ENCODE results near the gene ARL6IP5. TPM values are rescaled to one million over a fixed set of nuclear protein-coding genes. Genes with fewer than 3 reads are reported as not detected.

ARL6IP5 gene
- total RNA-seq, 6 donors from 2014 or later: 34.6 to 145 (median 125) TPM

DNA sequence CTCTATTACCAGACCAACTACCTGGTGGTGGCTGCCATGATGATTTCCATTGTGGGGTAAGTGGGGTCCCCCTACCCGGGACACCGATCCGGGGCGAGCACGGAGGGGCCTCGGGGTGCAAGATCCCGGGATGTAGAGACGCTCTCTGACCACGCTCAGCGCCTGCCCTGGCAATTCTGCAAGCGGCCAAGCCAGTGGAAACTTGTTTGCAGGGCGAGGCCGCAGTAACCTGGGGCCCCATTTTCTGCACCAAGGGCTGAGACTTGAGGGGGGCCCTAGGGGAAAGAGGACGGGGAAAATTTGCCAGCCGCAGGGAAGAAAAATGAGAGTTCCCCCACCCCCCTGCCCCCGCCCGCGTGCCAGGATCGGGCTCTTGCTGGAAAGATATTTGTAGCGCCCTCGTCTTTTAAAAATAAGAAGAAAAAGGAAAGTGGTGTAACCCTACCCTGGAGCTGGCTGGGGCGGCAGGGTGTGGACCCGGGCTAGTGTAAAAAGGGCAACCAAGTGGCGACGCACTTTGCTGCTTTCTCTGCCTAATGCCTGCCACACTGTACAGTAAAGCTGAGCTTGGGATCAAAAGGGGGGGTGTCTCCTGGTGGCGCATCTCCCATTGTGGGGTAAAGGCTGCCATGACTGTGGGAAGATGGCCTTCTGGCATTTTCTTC lies 563 bp downstream of the ARL6IP5 start:
- Histone ChIP-seq H3K4me3 (peak overlapping the region; percentile 56 to 91 (median 88)), H3K27ac (peak overlapping the region; percentile 93 to 96 (median 94)), H3K36me3 (no peaks in the 10 kb centered on the region), H3K4me1 (peaks cover 65 to 80% (median 72%) of the 10 kb centered on the region in 4 donors), H3K9me3 (no peaks in the 10 kb centered on the region), H3K27me3 (no peaks in the 10 kb centered on the region)
- ATAC-seq (ENCODE audit: low FRiP score in 2 of 2) (peak; percentile 48 to 63), DNase-seq (peak; percentile 29 to 74)
- TF ChIP-seq POLR2A (IDR thresholded peaks at IDR 0.05) (no peak), POLR2AphosphoS5 (IDR thresholded peaks at IDR 0.05) (no peak), EP300 (IDR thresholded peaks at IDR 0.05) (no peak)
- TF ChIP-seq, protein P1, sequence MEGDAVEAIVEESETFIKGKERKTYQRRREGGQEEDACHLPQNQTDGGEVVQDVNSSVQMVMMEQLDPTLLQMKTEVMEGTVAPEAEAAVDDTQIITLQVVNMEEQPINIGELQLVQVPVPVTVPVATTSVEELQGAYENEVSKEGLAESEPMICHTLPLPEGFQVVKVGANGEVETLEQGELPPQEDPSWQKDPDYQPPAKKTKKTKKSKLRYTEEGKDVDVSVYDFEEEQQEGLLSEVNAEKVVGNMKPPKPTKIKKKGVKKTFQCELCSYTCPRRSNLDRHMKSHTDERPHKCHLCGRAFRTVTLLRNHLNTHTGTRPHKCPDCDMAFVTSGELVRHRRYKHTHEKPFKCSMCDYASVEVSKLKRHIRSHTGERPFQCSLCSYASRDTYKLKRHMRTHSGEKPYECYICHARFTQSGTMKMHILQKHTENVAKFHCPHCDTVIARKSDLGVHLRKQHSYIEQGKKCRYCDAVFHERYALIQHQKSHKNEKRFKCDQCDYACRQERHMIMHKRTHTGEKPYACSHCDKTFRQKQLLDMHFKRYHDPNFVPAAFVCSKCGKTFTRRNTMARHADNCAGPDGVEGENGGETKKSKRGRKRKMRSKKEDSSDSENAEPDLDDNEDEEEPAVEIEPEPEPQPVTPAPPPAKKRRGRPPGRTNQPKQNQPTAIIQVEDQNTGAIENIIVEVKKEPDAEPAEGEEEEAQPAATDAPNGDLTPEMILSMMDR (IDR thresholded peaks at IDR 0.05): no peak
- WGBS, 2 donors: 0 to 1% methylated on average over 15 to 24 of the region's 26 CpGs

GRCh38 chr3:69085833-69086722 lies 1.3 kb downstream of the ARL6IP5 start:
- ATAC-seq (ENCODE audit: low FRiP score in 2 of 2) (peak; percentile 70 to 86), DNase-seq (peak in 1 of 2 donors; percentile 94)
- TF ChIP-seq, protein P1 (IDR thresholded peaks at IDR 0.05): no peak
- peak in 1 of 4 donors; percentile 2 for TF ChIP-seq EP300 (IDR thresholded peaks at IDR 0.05)
- TF ChIP-seq POLR2A (IDR thresholded peaks at IDR 0.05): peak in 2 of 4 donors; percentile 29 to 53
- peak; percentile 40 to 54 for TF ChIP-seq POLR2AphosphoS5 (IDR thresholded peaks at IDR 0.05)
- 1% methylated on average over 8 of the region's 8 CpGs for WGBS, 2 donors
- Histone ChIP-seq H3K27me3 (no peaks in the 10 kb centered on the region), H3K36me3 (no peaks in the 10 kb centered on the region), H3K27ac (peak overlapping the region; percentile 93 to 96 (median 94)), H3K4me3 (peak overlapping the region; percentile 56 to 91 (median 88)), H3K9me3 (no peaks in the 10 kb centered on the region), H3K4me1 (peaks cover 71 to 82% (median 75%) of the 10 kb centered on the region in 4 donors)

DNA sequence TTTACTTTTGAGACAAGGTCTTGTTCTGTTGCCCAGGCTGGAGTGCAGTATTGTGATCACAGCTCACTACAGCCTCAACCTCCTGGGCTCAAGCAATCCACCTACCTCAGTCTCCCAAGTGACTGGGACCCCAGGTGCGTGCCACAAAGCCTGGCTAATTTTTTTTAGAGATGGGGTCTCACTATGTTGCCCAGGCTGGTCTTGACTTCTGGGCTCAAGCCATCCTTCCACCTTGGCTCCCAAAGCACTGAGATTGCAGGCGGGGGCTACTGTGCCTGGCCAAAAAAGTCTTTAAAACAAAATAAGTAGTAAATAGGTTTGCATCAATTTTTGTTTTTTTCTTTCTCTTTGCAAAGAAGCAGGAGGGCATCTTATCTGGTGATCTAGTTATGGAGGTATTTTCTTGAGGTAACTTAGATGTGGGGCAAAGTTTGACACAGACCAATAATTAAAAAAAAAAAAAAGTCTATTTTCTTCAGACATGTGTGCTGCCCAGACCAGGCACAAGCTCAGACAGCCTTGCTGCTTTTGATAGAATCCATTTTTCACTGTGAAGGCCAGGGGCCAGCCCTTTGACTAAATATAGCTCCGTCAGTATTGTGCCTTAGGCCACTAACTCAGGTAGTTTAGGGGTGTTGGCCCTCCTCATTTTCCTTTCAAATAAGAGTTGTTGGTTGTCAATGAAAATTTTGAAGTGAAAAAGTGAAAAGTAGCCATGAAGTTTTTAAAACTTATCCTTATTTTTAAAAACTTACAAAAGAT lies 2.5 kb downstream of the ARL6IP5 start:
- no peak for ATAC-seq (ENCODE audit: low FRiP score in 2 of 2)
- 81 to 87% methylated on average over 3 of the region's 3 CpGs for WGBS, 2 donors
- Histone ChIP-seq H3K36me3 (no peaks in the 10 kb centered on the region), H3K27me3 (no peaks in the 10 kb centered on the region), H3K4me1 (peaks cover 77 to 87% (median 81%) of the 10 kb centered on the region in 4 donors), H3K4me3 (peak overlapping the region in 3 of 4 donors; percentile 85 to 91 (median 90)), H3K9me3 (no peaks in the 10 kb centered on the region), H3K27ac (peak overlapping the region; percentile 93 to 96 (median 94))
- TF ChIP-seq POLR2A (IDR thresholded peaks at IDR 0.05) (no peak), POLR2AphosphoS5 (IDR thresholded peaks at IDR 0.05) (no peak), EP300 (IDR thresholded peaks at IDR 0.05) (no peak)
- TF ChIP-seq, protein P1 (IDR thresholded peaks at IDR 0.05): no peak
- no peak for DNase-seq

DNA sequence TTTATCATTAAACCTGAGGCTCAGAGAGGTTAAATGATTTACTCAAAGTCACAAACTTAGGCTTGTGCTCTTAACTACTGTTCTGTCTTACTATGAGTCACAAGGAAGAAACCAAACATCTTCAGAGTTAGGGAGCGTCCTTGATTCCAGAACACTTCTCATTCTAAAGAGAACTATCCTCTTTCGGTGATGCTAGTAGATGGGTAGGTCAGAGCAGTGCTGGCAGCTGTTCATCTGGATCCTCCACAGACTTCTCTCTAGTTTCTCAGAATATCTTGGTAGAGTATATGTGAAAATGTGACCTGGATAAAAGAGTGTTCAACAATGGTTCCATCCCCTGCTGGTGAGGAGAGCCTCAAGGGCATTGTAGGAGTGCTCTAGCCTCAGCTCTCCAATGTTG lies 3.3 kb downstream of the ARL6IP5 start:
- no peak for TF ChIP-seq POLR2AphosphoS5 (IDR thresholded peaks at IDR 0.05)
- Histone ChIP-seq H3K36me3 (no peaks in the 10 kb centered on the region), H3K4me3 (peak overlapping the region in 1 of 4 donors; percentile 90), H3K9me3 (no peaks in the 10 kb centered on the region), H3K27ac (peak overlapping the region; percentile 7 to 96 (median 93)), H3K4me1 (peaks cover 76 to 87% (median 81%) of the 10 kb centered on the region in 4 donors), H3K27me3 (no peaks in the 10 kb centered on the region)
- ATAC-seq (ENCODE audit: low FRiP score in 2 of 2): no peak
- 33 to 47% methylated on average over 2 of the region's 2 CpGs for WGBS, 2 donors
- no peak for DNase-seq
